Large intestine (tissue), 3 donors: ENCODE measurements around the gene RERE. TPM values are rescaled to one million over a fixed set of nuclear protein-coding genes. Genes with fewer than 3 reads are reported as not detected.

Experiments
- DNase-seq, 2 donors: peaks; one replicate each; pipeline versions ENCODE4 v3.0.0 to v3.0.0-alpha.2; 2013
- H3K27ac ChIP-seq: one replicate; pipeline ENCODE4 v1.5.1; 2013; ENCODE audit warnings: low read length
- H3K27me3 ChIP-seq: 2 replicates; pipeline ENCODE4 v1.6.1; 2013; ENCODE audit warnings: low read length; ENCODE audit not compliant: control insufficient read depth, insufficient read depth
- H3K36me3 ChIP-seq: 2 replicates; pipeline ENCODE4 v1.6.1; 2013; ENCODE audit warnings: low read length; ENCODE audit not compliant: control insufficient read depth, insufficient read depth
- H3K4me1 ChIP-seq: one replicate; pipeline ENCODE4 v1.6.1; 2013; ENCODE audit warnings: low read length; ENCODE audit not compliant: control insufficient read depth, insufficient read depth
- H3K4me3 ChIP-seq: one replicate; pipeline ENCODE4 v1.5.1; 2013; ENCODE audit warnings: low read length
- H3K9me3 ChIP-seq: one replicate; pipeline ENCODE4 v1.6.1; 2013; ENCODE audit warnings: mild to moderate bottlenecking, low read depth, low read length, moderate library complexity; ENCODE audit not compliant: control insufficient read depth
- WGBS: methylation state at CpG from one replicate; pipeline ENCODE4 v1.1.5; 2013; ENCODE audit warnings: low lambda C conversion rate; ENCODE audit not compliant: insufficient coverage; 5-methylcytosine and 5-hydroxymethylcytosine counted together
- polyA plus RNA-seq: library from polyadenylated mRNA; unstranded; fragments of 120-200 nt; gene quantifications from one replicate; pipeline ENCODE4 v1.2.1, GENCODE V29; 2013

RERE gene
- polyA plus RNA-seq, 1 donor = 62.3 TPM

DNA sequence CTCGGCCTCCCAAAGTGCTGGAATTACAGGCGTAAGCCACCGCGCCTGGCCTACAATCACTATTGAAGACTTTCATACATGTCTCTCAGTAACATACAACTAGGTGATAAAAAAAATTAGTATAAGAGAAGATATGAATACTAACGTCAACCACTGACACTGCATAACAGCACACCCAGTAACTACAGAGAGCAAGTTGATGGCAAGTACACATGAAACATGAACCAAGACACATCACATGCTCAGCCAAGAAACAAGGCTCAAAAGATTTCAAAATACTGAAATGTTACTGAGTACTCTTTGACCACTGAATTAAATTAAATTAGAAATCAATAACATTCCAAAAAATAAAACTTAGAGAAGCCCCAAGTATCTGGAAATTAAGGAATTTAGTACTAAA, 331.4 kb downstream of the RERE start:
- no CpG with 5 or more reads among the region's 5 CpGs for WGBS

DNA sequence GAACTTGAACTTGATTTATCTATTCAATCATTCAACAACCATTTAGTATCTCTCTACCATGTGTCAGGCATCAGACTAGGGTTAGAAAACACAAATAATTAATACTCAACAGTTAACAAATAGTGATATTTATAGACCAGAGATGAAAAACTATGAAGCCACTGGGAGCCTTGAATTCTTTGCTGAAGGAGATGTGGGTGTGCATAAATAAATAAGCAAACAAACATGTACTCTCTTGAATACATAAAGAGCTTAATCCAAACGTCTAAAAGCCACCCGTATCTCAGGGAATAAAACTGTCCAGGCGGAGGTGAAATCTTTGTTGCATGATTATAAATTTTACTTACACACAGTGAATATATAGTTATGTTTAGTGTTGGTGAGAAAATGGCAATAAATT, 333.9 kb downstream of the RERE start:
- Histone ChIP-seq H3K27ac (no peak overlapping the region), H3K9me3 (no peaks in the 10 kb centered on the region)
- DNase-seq = no peak

More for the DNA sequence above, 331.4 kb downstream of the RERE start:
- peaks cover 5% of the 10 kb centered on the region for H3K36me3 ChIP-seq
- H3K9me3 ChIP-seq = no peaks in the 10 kb centered on the region
- no peak overlapping the region for H3K4me3 ChIP-seq
- H3K27ac ChIP-seq = no peak overlapping the region
- no peak for DNase-seq
- no peaks in the 10 kb centered on the region for H3K27me3 ChIP-seq
- H3K4me1 ChIP-seq = no peaks in the 10 kb centered on the region

DNA sequence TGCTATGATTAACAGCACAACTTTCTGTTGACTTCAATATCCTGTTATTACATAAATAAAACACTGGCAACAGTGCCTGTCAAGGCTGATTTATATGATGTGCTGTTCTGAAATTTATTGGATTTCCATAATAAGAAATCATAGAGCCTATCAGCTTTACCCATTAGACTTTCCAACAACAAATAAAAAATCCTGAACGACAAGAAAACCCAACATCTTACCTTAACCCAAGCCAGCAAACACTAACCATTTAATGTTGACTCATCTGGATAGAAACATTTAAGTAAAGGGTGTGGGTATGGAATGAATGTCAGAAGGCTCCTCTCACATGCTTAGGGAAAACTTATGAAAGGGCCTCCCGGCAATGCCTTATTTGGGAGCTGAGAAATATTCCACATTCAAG, 334.5 kb downstream of the RERE start:
- H3K9me3 ChIP-seq = no peaks in the 10 kb centered on the region
- H3K4me3 ChIP-seq = no peak overlapping the region
- DNase-seq = no peak
- no peaks in the 10 kb centered on the region for H3K4me1 ChIP-seq
- H3K27ac ChIP-seq = no peak overlapping the region
- no peaks in the 10 kb centered on the region for H3K27me3 ChIP-seq
- peaks cover 8% of the 10 kb centered on the region for H3K36me3 ChIP-seq
- no CpG with 5 or more reads among the region's 2 CpGs for WGBS

More for the DNA sequence above, 333.9 kb downstream of the RERE start:
- H3K36me3 ChIP-seq = peaks cover 5% of the 10 kb centered on the region
- WGBS = no CpG with 5 or more reads among the region's 3 CpGs
- no peaks in the 10 kb centered on the region for H3K27me3 ChIP-seq
- no peaks in the 10 kb centered on the region for H3K4me1 ChIP-seq
- no peak overlapping the region for H3K4me3 ChIP-seq

DNA sequence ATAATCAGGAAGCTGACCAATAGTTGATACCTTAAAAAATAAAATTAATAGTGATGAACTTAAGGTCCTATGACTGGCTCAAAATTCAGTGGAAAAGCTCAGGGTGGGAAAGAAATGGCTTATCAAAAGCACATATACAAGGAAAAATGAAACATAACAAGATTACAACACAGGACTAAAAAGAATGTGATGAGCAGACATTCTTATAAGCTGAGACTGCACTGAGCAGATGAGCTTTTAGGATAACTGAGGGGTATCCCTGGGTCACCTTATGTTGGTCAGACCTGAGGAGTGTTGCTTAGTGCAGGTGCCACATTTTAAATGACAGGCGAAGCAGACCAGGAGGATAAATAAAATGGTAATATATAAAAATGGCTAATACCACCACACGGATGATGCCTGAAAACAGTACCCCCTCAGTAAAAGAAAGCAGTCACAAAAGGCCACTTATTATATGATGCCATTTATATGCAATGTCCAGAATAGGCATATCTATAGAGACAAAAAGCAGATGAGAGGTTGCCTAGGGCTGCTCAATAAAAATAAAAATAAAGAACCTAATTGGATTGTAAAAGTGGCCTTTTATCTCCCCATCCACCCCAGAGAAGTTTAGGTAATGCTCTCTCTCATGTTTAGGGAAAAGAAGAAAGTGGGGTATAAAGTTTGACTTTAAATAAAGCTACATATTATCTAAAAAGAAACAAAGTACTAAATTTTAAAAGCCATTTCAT, 335.6 kb downstream of the RERE start:
- WGBS = 100% methylated on average over 1 of the region's 2 CpGs
- no peaks in the 10 kb centered on the region for H3K9me3 ChIP-seq
- H3K27me3 ChIP-seq = no peaks in the 10 kb centered on the region
- no peaks in the 10 kb centered on the region for H3K4me1 ChIP-seq
- peaks cover 8% of the 10 kb centered on the region for H3K36me3 ChIP-seq
- no peak overlapping the region for H3K4me3 ChIP-seq
- no peak for DNase-seq
- no peak overlapping the region for H3K27ac ChIP-seq

DNA sequence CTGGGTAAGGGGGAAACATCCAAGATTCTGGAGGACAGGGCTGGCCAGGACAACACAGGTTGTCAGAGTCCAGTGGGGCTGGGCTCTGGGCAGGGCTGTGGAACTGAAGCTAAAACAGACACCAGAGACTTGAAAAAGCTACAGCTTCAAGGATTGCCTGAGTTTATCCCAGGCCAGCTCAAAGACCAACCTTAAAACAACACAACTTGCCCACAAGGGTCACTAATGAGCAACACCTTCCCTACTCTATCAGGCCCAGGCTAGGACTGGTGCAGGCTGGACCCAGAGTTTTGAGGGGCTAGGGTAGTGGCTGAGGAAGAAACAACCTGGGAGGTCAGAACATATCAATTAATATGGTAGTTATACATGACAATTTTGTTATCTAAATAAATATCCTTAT, 338.9 kb downstream of the RERE start:
- DNase-seq = no peak
- H3K36me3 ChIP-seq = peaks cover 4% of the 10 kb centered on the region
- H3K9me3 ChIP-seq = no peaks in the 10 kb centered on the region
- no peaks in the 10 kb centered on the region for H3K27me3 ChIP-seq
- no peaks in the 10 kb centered on the region for H3K4me1 ChIP-seq
- H3K27ac ChIP-seq = no peak overlapping the region
- H3K4me3 ChIP-seq = no peak overlapping the region

DNA sequence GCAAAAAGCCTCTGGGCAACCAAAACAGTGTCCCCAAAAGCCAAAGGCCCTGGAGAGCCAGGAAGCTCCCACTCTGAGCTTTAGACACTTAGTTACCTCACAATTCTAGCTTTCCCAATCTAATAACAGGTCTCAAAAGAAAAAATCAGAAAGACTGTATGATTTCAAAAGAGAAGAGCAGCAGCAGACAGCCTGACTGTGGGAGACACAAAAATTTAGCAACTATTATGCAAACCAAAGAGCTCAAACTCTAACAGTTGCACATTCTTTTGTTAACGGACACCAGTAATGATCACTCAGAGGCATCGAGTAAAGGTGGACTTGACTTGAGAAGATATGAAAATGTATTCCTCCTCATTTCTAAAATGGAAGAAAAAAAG, 339.5 kb downstream of the RERE start:
- peaks cover 4% of the 10 kb centered on the region for H3K36me3 ChIP-seq
- no peak overlapping the region for H3K4me3 ChIP-seq
- H3K27me3 ChIP-seq = no peaks in the 10 kb centered on the region
- peaks cover 3% of the 10 kb centered on the region for H3K4me1 ChIP-seq
- no peak overlapping the region for H3K27ac ChIP-seq
- H3K9me3 ChIP-seq = no peaks in the 10 kb centered on the region
- DNase-seq = no peak
- WGBS = 95% methylated on average over 2 of the region's 2 CpGs

DNA sequence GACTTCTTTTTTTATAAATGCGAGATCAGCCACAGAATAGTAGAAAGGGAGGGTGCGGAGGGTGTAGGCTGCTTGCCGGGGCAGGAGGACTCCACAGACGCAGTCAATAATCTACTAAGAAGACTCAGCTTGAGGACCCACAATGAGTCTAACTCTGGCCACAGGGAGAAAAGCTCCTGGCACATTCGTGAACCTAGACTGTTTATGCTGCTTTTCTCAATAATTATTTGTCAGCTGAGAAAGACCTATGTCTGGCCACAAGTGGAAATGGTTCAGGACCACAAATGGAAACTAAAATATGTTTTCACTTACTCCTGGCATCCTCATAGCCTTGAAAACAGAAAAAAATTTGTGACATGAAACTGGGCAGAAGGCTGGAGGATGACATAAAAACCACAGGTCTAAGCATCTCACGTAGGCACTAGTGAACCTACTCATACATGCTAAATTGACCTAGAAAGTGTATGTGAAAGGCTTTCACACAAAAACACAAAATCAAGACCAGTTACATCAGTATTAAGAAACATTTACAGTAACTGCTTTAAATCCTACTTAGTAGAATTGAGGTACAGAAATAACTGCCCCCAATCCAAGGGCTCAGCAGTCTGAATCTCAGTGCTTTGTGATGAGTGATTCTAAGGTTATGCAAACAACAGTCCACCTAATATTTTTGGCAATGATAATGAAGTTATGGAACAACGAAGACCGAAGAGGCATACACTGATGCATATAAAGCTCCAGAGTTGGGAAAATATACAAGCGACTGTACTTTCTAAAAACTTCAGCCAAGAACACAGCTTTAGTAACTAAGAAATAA, 340.1 kb downstream of the RERE start:
- DNase-seq = no peak

DNA sequence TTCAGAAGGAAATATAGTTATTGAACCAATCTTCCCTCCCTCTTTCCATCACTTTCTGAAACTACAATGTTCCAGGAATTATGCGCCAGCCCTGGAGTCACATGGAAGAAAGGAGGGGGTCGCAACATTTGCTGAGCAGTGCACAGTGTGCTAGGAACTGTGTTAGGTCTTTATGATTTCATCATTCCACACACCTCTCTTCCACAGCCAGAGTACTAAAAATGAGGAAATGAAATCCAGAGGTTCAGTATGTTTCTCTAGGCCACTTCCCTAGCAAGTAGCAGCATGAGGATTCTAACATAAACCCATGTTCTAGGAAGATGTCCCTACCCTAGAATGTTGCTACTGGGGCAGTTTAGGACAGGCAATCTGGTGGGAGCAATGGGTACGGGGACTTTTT, 341.4 kb downstream of the RERE start:
- peaks cover 3% of the 10 kb centered on the region for H3K4me1 ChIP-seq
- no peaks in the 10 kb centered on the region for H3K9me3 ChIP-seq
- peaks cover 4% of the 10 kb centered on the region for H3K36me3 ChIP-seq
- no peak for DNase-seq
- H3K27ac ChIP-seq = no peak overlapping the region
- H3K27me3 ChIP-seq = no peaks in the 10 kb centered on the region
- H3K4me3 ChIP-seq = no peak overlapping the region
- no CpG with 5 or more reads among the region's 3 CpGs for WGBS

More for the DNA sequence above, 340.1 kb downstream of the RERE start:
- no CpG with 5 or more reads among the region's 9 CpGs for WGBS
- H3K36me3 ChIP-seq = peaks cover 4% of the 10 kb centered on the region
- peaks cover 3% of the 10 kb centered on the region for H3K4me1 ChIP-seq
- H3K9me3 ChIP-seq = no peaks in the 10 kb centered on the region
- H3K4me3 ChIP-seq = no peak overlapping the region
- no peak overlapping the region for H3K27ac ChIP-seq
- H3K27me3 ChIP-seq = no peaks in the 10 kb centered on the region

DNA sequence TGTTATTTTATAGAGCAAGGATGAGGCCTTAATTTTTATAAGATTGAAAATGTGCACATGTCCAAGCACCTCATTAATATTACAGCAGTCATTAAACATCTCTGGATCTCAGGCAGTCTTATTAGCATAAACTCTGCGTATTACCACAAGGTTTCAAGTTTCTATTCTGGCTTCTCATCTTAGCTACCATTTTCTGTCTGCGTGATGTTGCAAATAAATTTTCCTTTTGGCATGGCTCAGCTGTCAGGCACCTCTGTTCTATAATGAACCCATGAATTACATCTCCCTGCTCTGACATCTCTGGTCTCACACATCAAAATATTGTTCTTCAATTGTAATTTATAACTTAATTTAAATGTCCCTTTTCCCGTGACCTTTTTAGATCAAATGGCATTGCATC, 343.1 kb downstream of the RERE start:
- DNase-seq = no peak
- Histone ChIP-seq H3K27ac (no peak overlapping the region), H3K36me3 (peaks cover 4% of the 10 kb centered on the region), H3K4me1 (peaks cover 3% of the 10 kb centered on the region), H3K4me3 (no peak overlapping the region), H3K9me3 (no peaks in the 10 kb centered on the region), H3K27me3 (no peaks in the 10 kb centered on the region)
- WGBS = 100% methylated on average over 2 of the region's 3 CpGs

DNA sequence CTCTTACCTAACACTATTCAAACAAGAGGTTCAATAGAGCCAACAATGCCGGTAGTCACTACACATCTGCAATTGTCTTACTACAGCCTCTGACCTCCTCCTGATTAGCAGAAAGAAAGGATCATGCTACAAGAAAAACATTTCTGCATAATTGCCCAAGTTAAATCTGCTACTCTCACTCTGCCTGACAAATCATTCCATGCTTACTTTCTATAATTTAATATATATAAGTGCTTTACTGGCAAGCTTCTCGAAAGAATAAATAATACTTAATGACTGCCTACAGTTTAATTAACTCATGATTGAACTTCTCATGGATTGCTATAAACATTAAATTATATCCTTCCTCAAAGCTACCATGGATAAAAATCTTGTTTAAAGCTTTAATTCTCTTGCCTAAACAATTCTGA, 343.5 kb downstream of the RERE start:
- no peaks in the 10 kb centered on the region for H3K9me3 ChIP-seq
- H3K4me3 ChIP-seq = no peak overlapping the region
- peaks cover 4% of the 10 kb centered on the region for H3K36me3 ChIP-seq
- WGBS = 83% methylated on average over 1 of the region's 2 CpGs
- H3K4me1 ChIP-seq = peaks cover 3% of the 10 kb centered on the region
- H3K27ac ChIP-seq = no peak overlapping the region
- no peak for DNase-seq
- H3K27me3 ChIP-seq = no peaks in the 10 kb centered on the region
